GM12892 (cell line): ENCODE results near the gene SYNDIG1L.

Experiments
- POLR2A ChIP-seq: IDR thresholded peaks from 2 replicates; pipeline ENCODE4 v1.6.1; 2011; ENCODE audit warnings: low read depth, low read length, control low read depth
- POLR2AphosphoS5 ChIP-seq: IDR thresholded peaks from 2 replicates; pipeline ENCODE4 v1.6.1; 2011; ENCODE audit warnings: low read depth, low read length, control low read depth
- TAF1 ChIP-seq: IDR thresholded peaks from 2 replicates; pipeline ENCODE4 v1.6.1; 2011; ENCODE audit warnings: low read depth, mild to moderate bottlenecking, control low read depth, low read length, borderline replicate concordance

DNA sequence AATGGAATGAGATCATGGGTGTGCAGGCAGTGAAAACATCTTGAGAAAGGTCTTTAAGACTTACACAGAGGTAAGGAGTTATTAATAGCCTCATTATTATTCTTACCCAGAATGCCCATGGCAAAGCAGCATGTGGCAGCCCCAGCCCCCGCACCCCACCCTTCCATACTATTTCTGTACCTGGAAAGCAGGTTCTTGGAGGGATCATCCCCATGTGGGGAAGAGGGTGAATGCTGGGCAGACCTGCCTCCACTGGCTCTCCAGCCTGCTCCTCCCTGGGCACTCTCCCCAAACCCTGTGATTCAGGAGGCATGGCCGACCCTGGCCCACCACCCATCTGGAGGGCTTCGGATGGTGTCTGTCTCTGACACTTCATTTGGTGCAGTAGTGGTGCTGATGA lies 38.8 kb upstream of the SYNDIG1L start:
- TF ChIP-seq POLR2A (no peak), POLR2AphosphoS5 (no peak), TAF1 (no peak)
